HG03432 (cell line): Measurements from ENCODE around the gene DEFB118.
"Not testable (repeated sequence)": the region's sequence is repeated elsewhere in the genome, so short reads cannot be mapped to it uniquely, and the experiment has no call there.

Source experiments
- ATAC-seq: cut with Tn5 transposase; IDR thresholded peaks from one replicate; pipeline ENCODE4 v1.9.1; 2021; ENCODE audit warnings: mild to moderate bottlenecking, moderate library complexity; ENCODE audit not compliant: unreplicated experiment

Gene DEFB118, protein sequence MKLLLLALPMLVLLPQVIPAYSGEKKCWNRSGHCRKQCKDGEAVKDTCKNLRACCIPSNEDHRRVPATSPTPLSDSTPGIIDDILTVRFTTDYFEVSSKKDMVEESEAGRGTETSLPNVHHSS

DNA sequence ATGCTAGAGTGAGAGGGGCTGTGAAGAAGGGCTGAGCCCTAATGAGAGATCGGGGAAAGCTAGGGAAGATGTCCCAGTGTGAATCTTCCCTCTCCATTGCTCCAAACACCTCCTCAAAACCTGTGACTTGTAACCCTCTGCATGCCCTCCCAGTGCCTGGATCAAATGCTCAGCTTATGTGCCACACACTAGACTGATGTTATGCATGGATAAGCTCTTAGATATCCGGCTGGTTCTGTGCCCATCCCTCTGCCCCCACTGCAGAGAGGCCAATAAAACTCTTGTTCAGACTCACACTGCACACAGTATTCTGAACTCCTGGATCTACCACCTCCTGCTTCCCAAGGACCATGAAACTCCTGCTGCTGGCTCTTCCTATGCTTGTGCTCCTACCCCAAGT, at the start of gene DEFB118:
TSS of gene DEFB118 (plus strand) at position 301 of the 400 bp plus-strand sequence. CDS start at position 351, 50 bp downstream.
- ATAC-seq: no peak

DNA sequence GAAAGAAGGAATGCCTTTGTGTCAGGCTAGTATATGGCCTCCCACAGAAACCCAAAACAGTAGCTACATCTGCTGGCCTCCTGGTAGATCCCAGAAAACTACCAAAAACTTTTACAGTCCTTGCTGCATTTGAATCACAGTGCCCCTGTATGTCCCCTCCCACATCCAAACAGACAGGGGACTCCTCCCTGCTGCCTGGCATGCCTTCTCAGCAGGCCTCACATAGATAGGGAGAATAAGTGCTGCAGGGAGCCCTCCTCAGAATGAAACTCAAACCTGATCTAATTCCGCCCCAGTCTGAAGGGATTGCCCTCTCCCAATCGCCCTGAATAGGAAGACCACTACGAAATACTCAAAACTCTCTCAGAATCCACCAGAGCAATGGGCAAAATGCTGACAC, 45.9 kb upstream of the DEFB118 start:
- ATAC-seq: no peak

- no peak for ATAC-seq
Observed at GRCh38 chr20:31330893-31331292, 37.5 kb upstream of the DEFB118 start.

- no peak for ATAC-seq
Observed at GRCh38 chr20:31341470-31341869, 26.9 kb upstream of the DEFB118 start.

- no peak for ATAC-seq
Observed at GRCh38 chr20:31355981-31356380, 12.4 kb upstream of the DEFB118 start.

- ATAC-seq: no peak
Observed at GRCh38 chr20:31363295-31363694, 5.1 kb upstream of the DEFB118 start.

- not testable (repeated sequence) for ATAC-seq
Observed at GRCh38 chr20:31364272-31364671, 4.1 kb upstream of the DEFB118 start.

DNA sequence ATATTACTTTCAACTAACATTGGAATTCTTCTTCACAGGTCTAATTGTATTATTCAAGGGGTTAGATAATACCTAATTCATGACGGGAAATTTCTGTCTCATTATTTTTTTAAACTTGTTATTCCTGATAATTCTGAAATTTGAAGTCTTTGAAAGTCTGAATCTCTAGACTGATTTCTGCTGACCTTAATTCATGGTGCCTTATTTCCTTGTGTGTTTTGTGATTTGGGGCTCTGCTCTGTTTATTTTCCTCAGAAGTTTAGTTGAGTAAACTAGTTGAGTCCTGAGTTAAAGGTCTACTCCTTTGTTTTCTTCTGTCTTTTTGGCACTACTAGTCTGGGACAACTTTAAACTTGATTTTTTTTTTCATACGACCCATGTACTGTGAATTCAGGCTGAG, 5.9 kb downstream of the DEFB118 start:
- ATAC-seq: no peak

DNA sequence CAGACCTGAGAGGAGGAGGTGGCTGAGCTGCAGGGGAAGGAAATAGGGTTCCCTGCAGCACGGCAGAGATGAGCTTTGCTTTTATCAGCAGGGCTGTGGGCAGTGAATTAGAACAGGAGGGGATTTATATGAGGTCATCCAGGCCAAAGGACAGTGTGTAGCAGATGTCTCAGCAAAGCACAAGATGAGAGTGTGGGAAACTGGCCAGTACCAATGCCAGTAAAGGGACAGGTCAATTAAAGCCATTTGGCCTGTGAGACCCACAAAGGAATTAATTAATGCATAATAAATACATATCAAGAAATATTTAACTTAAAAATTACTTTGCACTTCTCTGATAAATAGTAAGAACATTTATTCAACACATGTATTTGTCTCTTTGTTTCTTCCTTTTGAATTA, 22.1 kb downstream of the DEFB118 start, which contains the start of gene DEFB119:
TSS of gene DEFB119 (minus strand) at position 101 of the 400 bp plus-strand sequence. CDS start 107 bp downstream, outside the sequence.
- ATAC-seq: no peak

- ATAC-seq: no peak
Observed at GRCh38 chr20:31392836-31393235, 24.4 kb downstream of the DEFB118 start.

GRCh38 chr20:31394900-31395299, 26.5 kb downstream of the DEFB118 start:
- no peak for ATAC-seq

DNA sequence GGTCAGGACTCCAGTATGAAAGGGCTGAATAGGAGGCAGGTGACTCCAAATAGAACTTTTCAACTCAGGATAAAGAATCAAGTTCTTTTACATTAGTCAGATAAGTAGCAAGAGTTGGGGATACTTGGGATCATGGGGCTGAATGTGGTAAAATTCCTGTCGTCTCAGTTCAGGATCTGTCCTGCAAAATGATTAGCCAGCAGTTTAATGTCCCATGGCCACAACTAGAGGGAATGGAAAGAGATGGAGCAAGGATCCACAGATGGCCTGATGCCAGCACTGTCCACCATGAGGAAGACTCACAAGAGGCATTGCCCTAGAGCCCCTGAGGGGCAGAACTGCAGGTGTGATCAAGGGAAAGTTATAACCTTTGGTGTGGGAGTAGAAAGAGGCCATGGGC, 35.5 kb downstream of the DEFB118 start:
- ATAC-seq: no peak

DNA sequence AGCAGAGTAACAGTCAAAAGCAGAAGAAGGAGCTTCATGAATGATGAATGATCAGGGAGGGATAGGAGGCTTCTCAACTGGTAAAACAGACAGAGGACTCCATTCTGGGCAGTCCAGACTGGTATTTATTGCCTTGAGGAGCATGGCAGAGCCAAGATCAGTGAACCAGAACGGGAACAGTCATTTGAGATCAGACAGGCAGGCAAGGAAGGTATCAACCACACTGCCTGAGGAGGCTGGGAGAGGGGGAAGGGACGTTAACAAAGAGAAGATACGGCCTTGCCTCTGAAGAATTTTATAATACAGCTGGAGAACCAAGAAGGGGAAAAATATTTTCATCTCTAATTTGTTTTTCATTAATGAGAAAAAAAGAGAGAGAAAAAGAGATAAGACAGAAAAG, 37.7 kb downstream of the DEFB118 start, which contains the start of gene DEFB121:
TSS of gene DEFB121 (minus strand) at position 101 of the 400 bp plus-strand sequence. CDS start at position 38, 63 bp downstream.
- ATAC-seq: no peak

DNA sequence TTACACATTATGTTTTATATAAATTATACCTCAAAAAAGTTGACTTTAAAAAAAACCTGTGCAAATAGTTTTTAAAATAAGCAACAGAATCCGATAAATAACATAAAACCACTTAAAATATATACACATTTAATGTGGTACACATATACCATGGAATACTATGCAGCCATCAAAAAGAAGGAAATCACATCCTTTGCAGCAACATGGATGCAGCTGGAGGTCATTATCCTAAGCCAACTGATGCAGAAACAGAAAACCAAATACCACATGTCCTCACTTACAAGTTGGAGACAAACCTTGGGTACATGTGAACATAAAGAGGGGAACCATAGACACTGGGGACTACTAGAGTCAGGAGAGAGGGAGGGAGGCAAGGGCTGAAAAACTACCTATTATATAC, 41.6 kb downstream of the DEFB118 start:
- ATAC-seq: no peak

DNA sequence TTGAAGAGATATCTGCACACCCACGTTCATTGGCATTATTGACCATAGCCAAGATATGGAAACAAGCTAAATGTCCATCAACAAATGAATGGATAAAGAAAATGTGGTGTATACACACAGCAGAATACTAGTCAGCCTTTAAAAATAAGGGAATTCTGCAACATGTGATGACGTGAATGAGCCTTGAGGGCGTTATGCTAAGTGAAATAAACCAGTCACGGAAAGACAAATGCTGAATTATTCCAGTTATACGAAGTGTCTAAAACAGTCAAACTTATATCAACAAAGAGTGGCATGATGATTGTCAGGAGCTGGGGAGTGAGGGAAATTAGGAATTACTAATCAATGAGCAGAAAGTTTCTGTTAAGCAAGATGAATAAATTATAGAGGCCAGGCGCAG, 46.0 kb downstream of the DEFB118 start:
- ATAC-seq: no peak

GRCh38 chr20:31415653-31416052, 47.3 kb downstream of the DEFB118 start:
- no peak for ATAC-seq

- no peak for ATAC-seq
Observed at GRCh38 chr20:31418307-31418706, 49.9 kb downstream of the DEFB118 start.
